Lower lobe of right lung (tissue), 2 donors: ENCODE measurements around the gene BCL2L13. TPM values are rescaled to one million over a fixed set of nuclear protein-coding genes. Genes with fewer than 3 reads are reported as not detected.

ENCODE experiments used
- ATAC-seq, 2 donors: fragments of 200-7000 bp; cut with Tn5 transposase; one replicate each; pipeline ENCODE4 v1.9.1; 2020 to 2022; ENCODE audit warnings: mild to moderate bottlenecking in 2 of 2, moderate library complexity in 2 of 2
- DNase-seq: peaks from one replicate; pipeline ENCODE4 v3.0.0-alpha.2; 2020
- H3K27ac ChIP-seq: fragments of 200-600 bp; one replicate; pipeline ENCODE4 v1.8.0; 2022
- H3K27me3 ChIP-seq: fragments of 200-600 bp; one replicate; pipeline ENCODE4 v1.8.0; 2022; ENCODE audit warnings: low read depth
- H3K36me3 ChIP-seq: fragments of 200-600 bp; one replicate; pipeline ENCODE4 v1.8.0; 2022; ENCODE audit warnings: mild to moderate bottlenecking
- H3K4me1 ChIP-seq: fragments of 200-600 bp; one replicate; pipeline ENCODE4 v1.8.0; 2022
- H3K4me3 ChIP-seq: fragments of 200-600 bp; one replicate; pipeline ENCODE4 v1.8.0; 2022; ENCODE audit warnings: mild to moderate bottlenecking
- H3K9me3 ChIP-seq: fragments of 200-600 bp; one replicate; pipeline ENCODE4 v1.8.0; 2022
- intact Hi-C: fragments of 100-400 bp; cut with DNase I; formaldehyde crosslinking; loops from one replicate; pipeline ENCODE4 v1.11.0; 2022
- total RNA-seq: library from RNA; stranded (reverse); fragmentation: NEBNext Ultra II Directional; extraction: Animal tissue kit (Norgen Biotek cat#: 25700); gene quantifications from one replicate; pipeline ENCODE4 v1.2.1, GENCODE V29; 2021
- TF ChIP-seq, protein P1 (sequence below): fragments of 200-600 bp; IDR thresholded peaks from one replicate; pipeline ENCODE4 v1.8.0; 2022; ENCODE audit warnings: antibody characterized with exemption, mild to moderate bottlenecking
- donor health status: DM: no; HTN: yes; CAD: no; lungs with severe emphysema.

BCL2L13 gene
- total RNA-seq, 1 donor from 2014 or later = 41.2 TPM

- intact Hi-C loops = no loop called here
- Histone ChIP-seq H3K27me3 (no peaks in the 10 kb centered on the region), H3K4me3 (no peak overlapping the region), H3K9me3 (no peaks in the 10 kb centered on the region), H3K27ac (no peak overlapping the region), H3K36me3 (peaks cover 12% of the 10 kb centered on the region), H3K4me1 (no peaks in the 10 kb centered on the region)
- TF ChIP-seq, protein P1, sequence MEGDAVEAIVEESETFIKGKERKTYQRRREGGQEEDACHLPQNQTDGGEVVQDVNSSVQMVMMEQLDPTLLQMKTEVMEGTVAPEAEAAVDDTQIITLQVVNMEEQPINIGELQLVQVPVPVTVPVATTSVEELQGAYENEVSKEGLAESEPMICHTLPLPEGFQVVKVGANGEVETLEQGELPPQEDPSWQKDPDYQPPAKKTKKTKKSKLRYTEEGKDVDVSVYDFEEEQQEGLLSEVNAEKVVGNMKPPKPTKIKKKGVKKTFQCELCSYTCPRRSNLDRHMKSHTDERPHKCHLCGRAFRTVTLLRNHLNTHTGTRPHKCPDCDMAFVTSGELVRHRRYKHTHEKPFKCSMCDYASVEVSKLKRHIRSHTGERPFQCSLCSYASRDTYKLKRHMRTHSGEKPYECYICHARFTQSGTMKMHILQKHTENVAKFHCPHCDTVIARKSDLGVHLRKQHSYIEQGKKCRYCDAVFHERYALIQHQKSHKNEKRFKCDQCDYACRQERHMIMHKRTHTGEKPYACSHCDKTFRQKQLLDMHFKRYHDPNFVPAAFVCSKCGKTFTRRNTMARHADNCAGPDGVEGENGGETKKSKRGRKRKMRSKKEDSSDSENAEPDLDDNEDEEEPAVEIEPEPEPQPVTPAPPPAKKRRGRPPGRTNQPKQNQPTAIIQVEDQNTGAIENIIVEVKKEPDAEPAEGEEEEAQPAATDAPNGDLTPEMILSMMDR = no peak
- DNase-seq = no peak
- ATAC-seq = no peak
These were observed 105.9 kb downstream of the BCL2L13 start for GRCh38 chr22:17744430-17744829.

- Histone ChIP-seq H3K27ac (no peak overlapping the region), H3K9me3 (no peaks in the 10 kb centered on the region), H3K4me1 (no peaks in the 10 kb centered on the region), H3K36me3 (peaks cover 7% of the 10 kb centered on the region), H3K27me3 (no peaks in the 10 kb centered on the region), H3K4me3 (no peak overlapping the region)
- intact Hi-C loops = no loop called here
- TF ChIP-seq, protein P1 = no peak
- DNase-seq = no peak
- no peak for ATAC-seq
These were observed 108.4 kb downstream of the BCL2L13 start for GRCh38 chr22:17746916-17747315.

DNA sequence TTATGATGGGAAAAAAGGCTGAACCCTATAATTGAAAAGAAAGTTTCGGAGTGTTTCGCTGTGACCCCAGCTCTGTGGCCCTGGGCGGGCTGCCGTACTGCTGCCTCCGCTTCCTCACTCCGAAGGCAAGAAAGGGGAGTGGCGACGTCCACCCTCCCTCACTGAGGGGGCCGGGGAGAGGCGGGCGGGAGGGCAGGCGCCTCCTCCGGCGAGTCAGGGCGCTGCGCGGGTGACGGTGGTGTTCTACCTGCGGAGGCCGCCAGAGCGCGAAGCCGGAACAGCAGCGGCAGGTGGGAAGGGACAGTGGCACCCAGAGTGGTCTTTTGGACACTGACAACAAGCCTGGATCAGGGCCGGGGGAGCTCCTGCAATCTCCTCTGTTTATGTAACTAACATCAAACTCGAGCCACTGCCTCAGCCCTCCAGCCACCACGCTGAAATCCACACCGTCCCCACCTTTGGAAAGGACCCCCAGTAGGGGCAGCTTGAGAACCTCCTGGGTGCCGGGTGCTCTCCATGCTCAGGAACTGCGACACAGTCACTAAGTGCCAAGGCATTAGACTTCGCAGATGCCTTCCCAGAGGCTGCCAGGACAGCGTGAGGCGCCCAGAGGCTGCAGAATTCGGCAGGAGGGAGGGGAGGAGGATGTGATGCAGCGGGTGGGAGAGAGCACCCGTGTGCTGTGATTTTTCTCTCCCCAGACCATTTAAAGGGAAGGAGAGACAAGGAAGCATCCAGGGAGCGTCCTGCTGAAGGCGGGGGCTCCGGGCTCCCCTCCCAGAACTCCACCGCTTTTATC is 110.2 kb downstream of the BCL2L13 start:
- ATAC-seq = no peak
- Histone ChIP-seq H3K27ac (no peak overlapping the region), H3K4me3 (no peak overlapping the region), H3K9me3 (no peaks in the 10 kb centered on the region), H3K4me1 (no peaks in the 10 kb centered on the region), H3K27me3 (no peaks in the 10 kb centered on the region), H3K36me3 (no peaks in the 10 kb centered on the region)
- TF ChIP-seq, protein P1 = no peak
- no peak for DNase-seq
- intact Hi-C loops = no loop called here

DNA sequence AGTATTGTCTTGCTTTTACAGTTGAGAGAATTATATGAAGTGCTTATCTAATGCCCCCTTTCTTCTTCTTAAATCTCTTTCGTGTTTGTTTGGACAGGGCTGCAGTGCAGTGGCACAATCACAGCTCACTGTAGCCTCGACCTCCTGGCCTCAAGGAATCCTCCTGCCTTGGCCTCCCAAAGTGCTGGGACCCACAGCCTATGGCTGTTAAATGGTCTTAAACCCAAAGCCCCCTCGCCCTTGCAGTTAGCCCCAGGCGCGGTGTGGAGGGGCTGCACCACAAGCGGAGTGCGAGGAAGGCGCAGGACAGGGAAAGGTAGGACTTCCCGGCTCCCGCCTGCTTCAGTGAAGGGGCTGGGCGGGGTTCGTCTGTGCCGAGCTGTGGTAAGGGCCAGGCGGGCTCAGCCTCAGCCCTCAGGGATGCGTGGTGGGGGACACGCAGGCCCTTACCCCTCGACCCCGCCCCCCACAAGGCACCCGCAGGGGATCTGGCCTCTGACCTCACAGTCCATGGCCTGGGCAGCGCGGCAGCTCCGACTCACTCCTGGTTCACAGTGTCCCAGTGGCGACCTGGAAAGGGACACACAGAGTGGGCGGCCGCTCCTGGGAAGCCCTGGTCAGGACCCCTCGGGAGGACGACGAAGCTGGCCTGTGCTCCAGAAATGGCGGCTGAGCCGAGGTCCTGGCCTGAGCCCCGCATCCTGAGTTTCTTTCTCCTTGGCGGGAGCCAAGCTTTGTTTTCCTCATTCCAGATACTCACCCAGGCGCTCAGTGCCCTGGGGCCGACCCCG is 111.2 kb downstream of the BCL2L13 start:
- TF ChIP-seq, protein P1 = no peak
- no peak overlapping the region for H3K4me3 ChIP-seq
- no peak overlapping the region for H3K27ac ChIP-seq
- ATAC-seq (no peak), DNase-seq (no peak)
- no peaks in the 10 kb centered on the region for H3K9me3 ChIP-seq
- intact Hi-C loops = no loop called here
- no peaks in the 10 kb centered on the region for H3K36me3 ChIP-seq
- no peaks in the 10 kb centered on the region for H3K27me3 ChIP-seq
- H3K4me1 ChIP-seq = no peaks in the 10 kb centered on the region

GRCh38 chr22:17751596-17751995 is 113.0 kb downstream of the BCL2L13 start:
- H3K4me3 ChIP-seq = no peak overlapping the region
- no peaks in the 10 kb centered on the region for H3K4me1 ChIP-seq
- ATAC-seq (no peak), DNase-seq (no peak)
- no peaks in the 10 kb centered on the region for H3K27me3 ChIP-seq
- intact Hi-C loops = no loop called here
- no peak overlapping the region for H3K27ac ChIP-seq
- H3K36me3 ChIP-seq = no peaks in the 10 kb centered on the region
- H3K9me3 ChIP-seq = no peaks in the 10 kb centered on the region
- TF ChIP-seq, protein P1 = no peak
